HEK293 (cell line): ENCODE results near the gene CLASRP.

Experiments
- ATF2 ChIP-seq: fragments of 450-650 bp; formaldehyde crosslinking; IDR thresholded peaks from 2 replicates; pipeline ENCODE4 v1.5.1; 2016; ENCODE audit warnings: missing biosample characterization, missing genetic modification characterization, low read depth
- CTCF ChIP-seq: fragments of 450-650 bp; formaldehyde crosslinking; IDR thresholded peaks from 2 replicates; pipeline ENCODE4 v1.5.1; 2016; ENCODE audit warnings: missing biosample characterization, missing genetic modification characterization
- PRDM1 ChIP-seq: fragments of 450-650 bp; formaldehyde crosslinking; IDR thresholded peaks from 2 replicates; pipeline ENCODE4; 2016; ENCODE audit warnings: missing biosample characterization, missing genetic modification characterization
- ZFP41 ChIP-seq: fragments of 450-650 bp; formaldehyde crosslinking; IDR thresholded peaks from 2 replicates; pipeline ENCODE4 v1.5.1; 2016; ENCODE audit warnings: missing biosample characterization, missing genetic modification characterization, borderline replicate concordance
- ZNF24 ChIP-seq: fragments of 450-650 bp; formaldehyde crosslinking; IDR thresholded peaks from 2 replicates; pipeline ENCODE4 v1.5.1; 2016; ENCODE audit warnings: missing biosample characterization, missing genetic modification characterization
- ZNF785 ChIP-seq: fragments of 450-650 bp; formaldehyde crosslinking; IDR thresholded peaks from 2 replicates; pipeline ENCODE4 v1.5.1; 2016; ENCODE audit warnings: missing biosample characterization, missing genetic modification characterization

- TF ChIP-seq CTCF (tag by site-specific recombination) (no peak), PRDM1 (tag by site-specific recombination) (no peak), ZNF785 (no peak), ZNF24 (tag by site-specific recombination) (no peak), ATF2 (tag by site-specific recombination) (no peak), ZFP41 (no peak)
These were observed 79.3 kb downstream of the CLASRP start for GRCh38 chr19:45118106-45118505.
